WTC11 (cell line): ENCODE data around the gene RAX2. TPM values are rescaled to one million over a fixed set of nuclear protein-coding genes. Genes with fewer than 3 reads are reported as not detected.

Experiments
- ATAC-seq: fragments of 200-7000 bp; cut with Tn5 transposase; 2 replicates; pipeline ENCODE4 v1.10.0; 2021; ENCODE audit warnings: mild to moderate bottlenecking, moderate library complexity
- CTCF ChIA-PET: fragments of 300-600 bp; sonication (Branson Sonifier 250); formaldehyde crosslinking; loops from one replicate; lab custom pipeline; 2021; ENCODE audit warnings: antibody characterized with exemption; lab: Charles Lee
- POLR2A ChIA-PET: fragments of 350-600 bp; sonication (Branson Sonifier 250); formaldehyde crosslinking; loops from one replicate; lab custom pipeline; 2021; ENCODE audit warnings: antibody characterized with exemption; lab: Charles Lee
- DNase-seq: peaks from one replicate; pipeline ENCODE4 v3.0.0; 2021; ENCODE audit warnings: low spot score
- H3K27ac Mint-ChIP-seq: 2 replicates; pipeline ENCODE4 v1.8.0; 2021; ENCODE audit warnings: mixed read lengths
- H3K27me3 Mint-ChIP-seq: 2 replicates; pipeline ENCODE4 v1.8.0; 2021; ENCODE audit warnings: low read depth, mild to moderate bottlenecking, moderate library complexity, mixed read lengths
- H3K36me3 Mint-ChIP-seq: 2 replicates; pipeline ENCODE4 v1.8.0; 2021; ENCODE audit warnings: mixed read lengths
- H3K4me1 Mint-ChIP-seq: 2 replicates; pipeline ENCODE4 v1.8.0; 2022; ENCODE audit warnings: mixed read lengths
- H3K4me3 Mint-ChIP-seq: 2 replicates; pipeline ENCODE4 v1.8.0; 2021; ENCODE audit warnings: mild to moderate bottlenecking, moderate library complexity, mixed read lengths
- H3K9me3 Mint-ChIP-seq: 2 replicates; pipeline ENCODE4 v1.8.0; 2021; ENCODE audit warnings: mixed read lengths
- AFF4 ChIP-seq: sonication (generic); formaldehyde crosslinking; IDR thresholded peaks from 2 replicates; pipeline ENCODE4 v1.8.1; 2023; ENCODE audit warnings: mild to moderate bottlenecking, missing genetic modification reagents, borderline replicate concordance
- AR ChIP-seq: fragments of 250-450 bp; sonication (Bioruptor Pico); IDR thresholded peaks from 2 replicates; pipeline ENCODE4 v1.9.0; 2021; ENCODE audit warnings: mild to moderate bottlenecking
- CTCF ChIP-seq: fragments of 200-600 bp; IDR thresholded peaks from 2 replicates; pipeline ENCODE4 v1.8.0; 2022; ENCODE audit warnings: antibody characterized with exemption
- FOXP4 ChIP-seq: sonication (generic); formaldehyde crosslinking; IDR thresholded peaks from 2 replicates; pipeline ENCODE4 v1.8.0; 2022; ENCODE audit warnings: mild to moderate bottlenecking, missing genetic modification reagents
- GTF2I ChIP-seq: fragments of 250-450 bp; sonication (Bioruptor Pico); conservative IDR thresholded peaks from 2 replicates; pipeline ENCODE4 v1.4.0; 2021; ENCODE audit warnings: mild to moderate bottlenecking
- IRF1 ChIP-seq: sonication (generic); formaldehyde crosslinking; IDR thresholded peaks from 2 replicates; pipeline ENCODE4 v1.8.0; 2023; ENCODE audit warnings: missing genetic modification reagents
- NFYB ChIP-seq: sonication (generic); formaldehyde crosslinking; conservative IDR thresholded peaks from 2 replicates; pipeline ENCODE4 v1.8.0; 2022; ENCODE audit warnings: low read depth, missing genetic modification reagents
- USF1 ChIP-seq: sonication (generic); formaldehyde crosslinking; IDR thresholded peaks from 2 replicates; pipeline ENCODE4 v1.8.0; 2022; ENCODE audit warnings: mild to moderate bottlenecking, missing genetic modification reagents
- ZSCAN18 ChIP-seq: fragments of 250-450 bp; sonication (Bioruptor Pico); IDR thresholded peaks from 2 replicates; pipeline ENCODE4 v2.1.2; 2022; ENCODE audit warnings: mild to moderate bottlenecking, moderate library complexity
- total RNA-seq: library from RNA; stranded (reverse); gene quantifications from 3 replicates; pipeline ENCODE4 v1.2.3, GENCODE V29; 2021

The RAX2 gene
- total RNA-seq, 1 experiment from 2014 or later, result 0.09 TPM

GRCh38 chr19:3769494-3769893 lies 2.5 kb downstream of the RAX2 start:
- POLR2A ChIA-PET, result no interaction called here
- Mint-ChIP-seq H3K4me1 (peaks cover 5% of the 10 kb centered on the region), H3K9me3 (no peaks in the 10 kb centered on the region), H3K36me3 (peaks cover 5% of the 10 kb centered on the region), H3K27me3 (no peaks in the 10 kb centered on the region), H3K27ac (no peak overlapping the region), H3K4me3 (no peak overlapping the region)
- DNase-seq, result no peak
- TF ChIP-seq NFYB (CRISPR knock-in tag) (no peak), AFF4 (CRISPR knock-in tag) (no peak), GTF2I (CRISPR knock-in tag) (no peak), USF1 (CRISPR knock-in tag) (no peak), AR (CRISPR knock-in tag) (no peak), CTCF (no peak)
- CTCF ChIA-PET, result interaction anchor here (0.6 to 2.7 kb wide), 3 partner anchors 16 to 79 kb away, joined by 3 to 9 read pairs (median 3); no protein-coding TSS in a partner anchor
- peak; percentile 23; the same call in 1 of the 2 replicates for ATAC-seq

- H3K9me3 Mint-ChIP-seq, result no peaks in the 10 kb centered on the region
- DNase-seq, result no peak
- ATAC-seq, result no peak
- peaks cover 5% of the 10 kb centered on the region for H3K4me1 Mint-ChIP-seq
- CTCF ChIA-PET, result interaction anchor here (0.6 to 2.7 kb wide), 3 partner anchors 17 to 80 kb away, joined by 3 to 9 read pairs (median 3); no protein-coding TSS in a partner anchor
- POLR2A ChIA-PET, result no interaction called here
- no peak overlapping the region for H3K4me3 Mint-ChIP-seq
- no peak overlapping the region; the same call in 1 of the 2 replicates for H3K27ac Mint-ChIP-seq
- H3K36me3 Mint-ChIP-seq, result peaks cover 5% of the 10 kb centered on the region
- H3K27me3 Mint-ChIP-seq, result no peaks in the 10 kb centered on the region
- no peak for TF ChIP-seq IRF1 (CRISPR knock-in tag)
- TF ChIP-seq ZSCAN18 (CRISPR knock-in tag), result no peak
- 0 out of 2 replicates have a peak, but pooled peaks have one; percentile 38 for TF ChIP-seq GTF2I (CRISPR knock-in tag)
- TF ChIP-seq FOXP4 (CRISPR knock-in tag), result no peak
Measured at GRCh38 chr19:3768748-3769099, 3.3 kb downstream of the RAX2 start.
